ENCODE measurements around the gene SYK.
"Not testable (repeated sequence)": the region's sequence is repeated elsewhere in the genome, so short reads cannot be mapped to it uniquely, and the experiment has no call there.

SYK gene

GRCh38 chr9:90882991-90883600 lies 81.5 kb downstream of the SYK start:
- no peak for DNase-seq

DNA sequence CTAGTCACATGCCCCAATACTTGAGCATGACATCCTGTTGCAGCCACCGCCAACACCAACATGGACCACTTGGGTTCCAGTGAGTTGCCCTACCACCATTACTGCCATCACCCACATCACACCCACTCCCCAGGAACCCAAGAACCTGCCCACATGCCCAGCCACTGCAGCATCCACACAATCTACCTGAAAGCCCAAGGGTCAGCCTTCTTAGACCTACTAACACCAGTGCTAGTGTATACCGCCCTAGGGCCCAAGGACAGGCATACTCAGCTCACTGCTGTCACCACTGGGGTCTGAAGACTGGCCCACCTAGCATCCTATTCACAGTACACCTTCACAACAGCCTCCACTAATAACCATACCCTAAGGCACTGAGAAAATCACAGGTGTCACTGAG lies 82.0 kb downstream of the SYK start:
- no peak for DNase-seq

DNA sequence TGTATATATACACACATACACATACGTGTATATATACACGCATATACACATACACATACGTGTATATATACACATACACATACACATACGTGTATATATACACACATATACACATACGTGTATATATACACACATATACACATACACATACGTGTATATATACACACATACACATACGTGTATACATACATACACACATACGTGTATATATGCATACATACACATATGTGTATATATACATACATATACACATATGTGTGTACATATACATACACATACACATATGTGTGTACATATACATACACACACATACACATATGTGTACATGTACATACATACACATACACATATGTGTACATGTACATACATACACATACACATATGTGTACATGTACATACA lies 82.6 kb downstream of the SYK start:
- no peak for DNase-seq

GRCh38 chr9:90886868-90887267 lies 85.2 kb downstream of the SYK start:
- not testable (repeated sequence) for DNase-seq

DNA sequence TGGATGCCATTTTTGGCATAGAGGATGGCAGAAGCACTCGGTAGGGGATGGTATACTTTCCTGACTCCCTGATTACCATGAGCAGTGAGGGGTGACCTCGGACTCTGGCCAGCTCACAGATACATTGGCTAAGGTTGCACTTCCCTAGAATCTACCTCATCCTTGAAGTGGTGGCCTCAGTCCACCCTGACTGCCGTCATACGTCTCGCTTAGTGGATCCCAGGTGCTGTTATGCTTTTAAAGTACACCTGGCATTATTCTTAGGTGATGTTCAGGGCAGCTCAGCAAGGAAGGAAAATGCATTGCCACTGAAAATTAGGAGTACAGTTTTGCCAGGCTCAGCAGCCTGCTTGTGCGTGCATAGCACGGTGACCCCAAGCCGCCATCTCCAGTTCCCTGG lies 87.3 kb downstream of the SYK start:
- DNase-seq, result no peak

DNA sequence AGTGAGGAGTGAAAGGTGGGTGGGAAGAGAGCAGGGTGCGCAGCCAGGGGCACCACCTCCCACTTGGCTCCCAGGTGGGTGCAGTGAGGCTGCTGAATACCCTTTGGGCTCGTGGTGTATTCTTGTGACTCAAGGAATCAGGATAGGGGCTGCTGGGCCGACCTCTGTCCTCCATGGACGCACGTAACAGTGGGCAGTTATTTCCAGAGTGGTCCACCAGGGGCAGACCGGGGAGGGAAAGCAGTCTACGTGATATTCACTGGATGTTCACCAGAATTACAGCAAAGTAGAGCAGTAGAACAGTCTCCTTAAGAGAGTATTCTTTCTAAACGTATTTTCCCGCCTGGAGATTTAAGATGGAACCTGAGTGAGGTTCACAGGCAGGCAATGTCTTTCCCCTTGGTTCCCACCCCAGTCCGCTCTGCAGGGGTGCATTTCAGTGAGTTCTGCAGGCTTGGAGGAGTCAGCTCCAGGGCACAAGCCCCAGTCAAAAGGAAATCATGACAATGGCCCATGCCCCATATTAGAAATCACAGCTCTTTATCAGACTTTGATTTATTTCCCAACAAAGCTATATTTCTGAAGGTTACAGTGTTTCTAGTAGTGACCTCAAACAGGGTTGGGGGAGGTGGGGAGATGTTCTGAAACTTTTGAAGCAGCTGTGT lies 88.7 kb downstream of the SYK start:
- DNase-seq, result no peak

GRCh38 chr9:90891308-90892040 lies 89.9 kb downstream of the SYK start:
- no peak for DNase-seq

GRCh38 chr9:90892918-90893317 lies 91.3 kb downstream of the SYK start:
- DNase-seq, result no peak

GRCh38 chr9:90893706-90894105 lies 92.1 kb downstream of the SYK start:
- DNase-seq, result no peak

DNA sequence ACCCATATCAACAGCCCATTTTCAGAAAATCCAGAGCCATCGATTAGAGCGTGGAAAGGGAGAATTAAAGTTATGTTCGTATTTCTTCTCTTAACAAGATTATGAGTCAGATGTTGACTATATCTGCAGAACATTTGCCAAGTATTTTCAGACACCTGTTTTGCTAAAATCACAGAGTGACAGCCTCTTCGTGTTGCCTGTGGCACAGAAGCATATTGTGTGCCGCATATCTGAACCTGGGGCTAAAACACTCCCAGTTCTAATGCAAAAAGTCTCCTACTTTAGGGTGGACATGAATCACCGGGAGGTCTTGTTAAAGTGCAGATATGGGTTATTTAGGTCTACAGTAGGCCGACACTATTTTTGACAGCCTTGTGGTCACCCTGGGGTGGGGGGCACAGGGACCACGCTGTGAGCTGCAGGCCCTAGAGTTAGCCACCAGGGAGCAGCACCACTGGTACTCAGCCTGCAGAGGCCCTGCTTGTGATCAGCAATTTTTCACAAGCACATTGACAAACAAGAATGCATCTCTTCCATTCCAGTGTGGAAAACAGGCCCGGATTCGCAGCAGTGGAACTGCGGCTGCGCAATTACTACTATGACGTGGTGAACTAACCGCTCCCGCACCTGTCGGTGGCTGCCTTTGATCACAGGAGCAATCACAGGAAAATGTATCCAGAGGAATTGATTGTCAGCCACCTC lies 93.5 kb downstream of the SYK start:
- DNase-seq, result no peak

DNA sequence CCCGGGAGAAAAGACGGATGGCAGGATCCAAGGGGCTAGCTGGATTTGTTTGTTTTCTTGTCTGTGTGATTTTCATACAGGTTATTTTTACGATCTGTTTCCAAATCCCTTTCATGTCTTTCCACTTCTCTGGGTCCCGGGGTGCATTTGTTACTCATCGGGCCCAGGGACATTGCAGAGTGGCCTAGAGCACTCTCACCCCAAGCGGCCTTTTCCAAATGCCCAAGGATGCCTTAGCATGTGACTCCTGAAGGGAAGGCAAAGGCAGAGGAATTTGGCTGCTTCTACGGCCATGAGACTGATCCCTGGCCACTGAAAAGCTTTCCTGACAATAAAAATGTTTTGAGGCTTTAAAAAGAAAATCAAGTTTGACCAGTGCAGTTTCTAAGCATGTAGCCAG lies 94.2 kb downstream of the SYK start:
- DNase-seq, result no peak

DNA sequence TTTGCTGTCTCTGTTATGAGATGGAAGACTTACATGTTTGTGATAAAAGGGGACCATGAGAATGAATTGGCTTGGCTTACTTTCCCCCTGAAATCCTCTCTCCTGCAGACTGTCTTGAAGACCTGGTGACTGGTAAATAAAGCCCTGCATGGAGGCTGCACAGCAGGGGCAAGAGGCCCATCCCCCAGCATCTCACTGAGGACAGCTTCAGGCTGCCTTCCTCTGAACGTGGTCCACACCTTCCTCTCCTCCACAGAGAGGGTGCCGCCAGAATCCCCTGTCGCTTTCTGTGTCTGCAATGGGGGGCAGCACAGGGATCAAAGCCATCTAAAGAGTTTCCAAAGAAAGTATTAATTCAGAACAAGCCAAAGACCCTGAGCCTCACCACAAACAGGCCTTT lies 94.6 kb downstream of the SYK start:
- DNase-seq, result no peak

DNA sequence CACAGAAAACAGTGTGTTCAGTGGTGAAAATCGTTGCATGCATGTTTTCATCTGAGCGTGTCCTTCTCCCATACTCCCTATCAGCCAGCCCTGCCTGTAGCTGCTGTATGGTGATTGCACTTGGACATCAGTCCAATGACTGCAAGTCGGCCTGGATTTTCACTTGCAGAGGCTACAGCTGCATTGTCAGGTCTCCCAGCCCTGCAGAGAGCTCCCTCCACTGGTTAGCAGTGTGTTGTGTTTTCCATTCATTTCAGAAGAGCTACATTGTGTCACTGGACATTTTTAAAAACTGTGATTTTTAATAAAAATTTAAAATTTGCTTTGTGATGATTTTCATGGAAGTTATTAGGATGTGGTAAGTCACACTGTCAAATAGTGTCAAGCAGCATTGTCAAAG lies 96.6 kb downstream of the SYK start:
- no peak for DNase-seq

- DNase-seq, result no peak
Observed at GRCh38 chr9:90899287-90899686, 97.7 kb downstream of the SYK start.

- no peak for DNase-seq
Observed at GRCh38 chr9:90900130-90900529, 98.5 kb downstream of the SYK start.

DNA sequence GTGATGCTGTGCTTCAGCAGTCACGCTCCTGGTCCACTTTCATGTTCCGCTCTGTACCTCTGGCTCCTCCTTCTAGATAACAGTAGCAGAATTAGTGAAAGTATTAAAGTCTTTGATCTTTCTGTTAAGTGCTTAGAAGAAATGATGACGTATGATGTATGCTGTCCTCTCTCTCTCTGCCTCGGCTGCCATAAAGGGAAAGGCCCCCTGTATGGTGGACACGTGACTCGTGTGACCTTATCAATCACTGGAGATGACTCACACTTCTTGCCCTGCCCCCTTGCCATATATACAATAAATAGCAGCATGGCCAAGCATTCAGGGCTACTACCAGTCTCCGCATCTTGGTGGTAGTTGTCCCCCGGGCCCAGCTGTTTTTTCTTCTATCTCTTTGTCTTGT lies 100.3 kb downstream of the SYK start:
- no peak for DNase-seq

DNA sequence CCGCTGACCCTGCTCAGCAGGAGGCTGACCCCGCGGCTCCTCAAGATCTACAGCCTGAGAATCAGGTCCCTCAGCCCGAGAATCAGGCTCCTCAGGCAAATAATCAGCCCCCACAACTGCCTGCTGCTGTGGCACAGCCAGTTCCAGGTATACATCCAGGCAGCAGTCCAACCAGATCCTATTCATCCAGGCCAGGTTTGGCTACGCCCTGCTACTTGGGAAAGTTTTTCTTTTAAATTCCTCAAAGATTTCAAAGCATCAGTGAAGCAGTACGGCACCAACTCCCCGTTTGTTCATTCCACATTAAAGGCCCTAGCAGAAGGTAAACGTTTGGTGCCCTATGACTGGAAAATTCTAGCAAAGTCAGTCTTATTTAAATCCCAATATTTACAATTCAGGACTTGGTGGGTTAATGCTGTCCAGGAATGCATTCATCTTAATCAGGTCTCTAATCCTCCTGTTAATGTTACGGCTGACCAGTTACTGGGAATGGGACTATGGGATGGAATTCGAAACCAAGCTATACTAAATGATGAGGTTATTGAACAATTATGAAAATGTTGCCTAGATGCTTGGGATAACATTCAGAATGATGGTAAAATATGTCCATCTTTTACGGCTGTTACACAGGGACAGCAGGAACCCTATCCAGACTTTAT lies 102.3 kb downstream of the SYK start:
- DNase-seq, result no peak

GRCh38 chr9:90904706-90905478 lies 103.3 kb downstream of the SYK start:
- no peak for DNase-seq

DNA sequence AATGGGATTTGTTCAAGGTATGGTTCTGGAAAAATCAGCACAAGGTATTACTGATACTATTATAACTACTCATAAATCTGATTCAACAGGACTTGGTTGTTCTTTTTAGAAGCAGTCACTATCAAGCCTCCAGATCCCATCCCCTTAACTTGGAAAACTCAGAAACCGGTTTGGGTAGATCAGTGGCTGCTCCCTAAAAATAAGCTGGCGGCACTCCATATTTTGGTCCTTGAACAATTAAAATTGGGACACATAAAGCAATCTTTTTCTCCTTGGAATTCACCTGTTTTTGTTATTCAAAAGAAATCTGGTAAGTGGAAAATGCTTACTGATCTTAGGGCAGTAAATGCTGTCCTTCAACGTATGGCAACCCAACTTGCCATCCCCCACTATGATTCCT lies 104.2 kb downstream of the SYK start:
- DNase-seq, result no peak

DNA sequence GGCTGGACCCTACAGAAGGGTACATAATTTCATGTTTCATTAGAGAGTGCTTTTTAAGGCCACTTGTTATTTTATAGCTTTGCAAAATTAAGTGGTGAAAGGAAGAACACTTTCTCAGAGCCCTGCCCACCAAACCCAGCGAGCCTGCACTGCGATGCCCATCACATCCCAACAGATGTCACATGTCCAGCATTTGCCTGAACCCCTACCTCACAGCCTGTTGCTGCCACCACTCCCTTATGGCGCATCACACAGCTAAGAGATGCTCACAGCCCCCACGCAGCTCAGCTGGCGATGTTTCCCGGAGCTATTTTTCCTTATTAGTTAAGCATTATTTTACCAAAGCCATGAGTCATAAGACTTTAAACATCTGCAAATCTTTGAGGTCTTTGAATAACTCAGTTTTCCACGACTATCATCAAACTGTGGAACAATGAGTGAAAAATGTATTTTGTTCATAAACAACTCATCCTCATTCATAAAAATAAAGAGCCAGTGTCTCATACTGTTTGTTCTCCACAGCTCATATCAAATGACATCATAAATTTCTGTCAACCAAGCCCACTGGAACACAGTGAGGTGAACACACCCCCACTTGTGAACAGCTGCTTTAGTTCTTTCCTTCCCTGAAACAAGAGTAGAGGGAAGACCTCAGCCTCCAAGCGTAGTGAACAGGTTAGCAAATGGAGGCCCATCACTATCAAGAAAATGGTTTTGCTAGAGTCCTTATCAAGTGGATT lies 104.9 kb downstream of the SYK start:
- DNase-seq, result no peak

DNA sequence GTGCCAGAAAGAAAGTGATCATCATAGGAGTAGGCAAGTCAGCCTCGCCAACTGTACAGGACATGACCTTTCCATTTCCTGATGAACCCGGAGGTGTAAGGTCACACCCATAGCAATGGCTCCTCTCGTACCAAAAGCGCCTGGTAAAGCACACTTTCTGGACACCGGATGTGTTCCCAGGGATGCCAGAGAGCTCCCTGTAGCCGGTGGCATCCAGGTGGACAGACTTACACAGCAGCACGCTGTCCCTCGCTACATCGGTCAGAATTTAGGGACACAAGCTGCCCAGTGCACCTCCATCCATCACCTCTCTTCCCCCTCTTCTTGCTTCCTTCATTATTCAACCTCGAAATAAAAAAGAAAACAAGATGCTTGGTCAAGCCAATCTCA lies 105.4 kb downstream of the SYK start:
- DNase-seq, result no peak

DNA sequence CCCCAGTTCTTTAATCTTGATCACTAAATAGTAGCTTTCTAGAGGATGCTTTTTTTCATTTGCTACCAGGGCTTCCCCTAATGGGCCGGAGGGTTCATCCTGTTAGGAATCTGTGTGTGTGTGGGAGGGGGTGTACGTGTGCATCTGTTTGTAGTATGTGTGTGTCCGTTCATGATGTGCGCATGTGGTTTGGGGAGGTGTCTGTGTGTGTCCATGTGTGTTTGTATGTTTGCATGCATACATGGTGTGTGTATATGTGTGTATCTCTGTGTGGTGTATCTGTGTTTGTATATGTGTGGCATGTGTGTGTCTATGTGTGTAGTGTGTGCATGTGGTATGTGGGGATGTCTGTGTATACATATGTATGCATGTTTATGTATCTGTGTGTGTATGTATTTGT lies 106.2 kb downstream of the SYK start:
- DNase-seq, result no peak
